Neural progenitor cell (in vitro differentiated cells): Measurements from ENCODE around the gene LRRTM4. TPM values are rescaled to one million over a fixed set of nuclear protein-coding genes. Genes with fewer than 3 reads are reported as not detected.
"Not testable (repeated sequence)": the region's sequence is repeated elsewhere in the genome, so short reads cannot be mapped to it uniquely, and the experiment has no call there.

Source experiments
- DNase-seq: peaks from one replicate; pipeline ENCODE4 v3.0.0-alpha.2; 2016; ENCODE audit warnings: low spot score
- H2AFZ ChIP-seq: fragments of 200-600 bp; sonication (generic); replicated peaks from 2 replicates; pipeline ENCODE4 v1.6.1; 2016; ENCODE audit warnings: antibody characterized with exemption
- H3F3A ChIP-seq: fragments of 200-600 bp; sonication (generic); 2 replicates; pipeline ENCODE4 v1.6.1; 2016; ENCODE audit warnings: antibody characterized with exemption, low read depth
- H3K27ac ChIP-seq: fragments of 200-600 bp; sonication (generic); 2 replicates; pipeline ENCODE4 v1.5.1; 2016; ENCODE audit warnings: mild to moderate bottlenecking
- H3K27me3 ChIP-seq: fragments of 200-600 bp; sonication (generic); 2 replicates; pipeline ENCODE4 v1.6.1; 2016; ENCODE audit warnings: mild to moderate bottlenecking, moderate library complexity
- H3K36me3 ChIP-seq: fragments of 200-600 bp; sonication (generic); 2 replicates; pipeline ENCODE4 v1.5.1; 2016
- H3K4me1 ChIP-seq: fragments of 200-600 bp; sonication (generic); 2 replicates; pipeline ENCODE4 v1.6.1; 2016; ENCODE audit warnings: mixed run types
- H3K4me2 ChIP-seq: fragments of 200-600 bp; sonication (generic); 2 replicates; pipeline ENCODE4 v1.6.1; 2016
- H3K4me3 ChIP-seq: fragments of 200-600 bp; sonication (generic); 2 replicates; pipeline ENCODE4 v1.5.1; 2016
- H3K79me2 ChIP-seq: fragments of 200-600 bp; sonication (generic); 2 replicates; pipeline ENCODE4 v1.6.1; 2016; ENCODE audit warnings: low read depth
- H3K9ac ChIP-seq: fragments of 200-600 bp; sonication (generic); 2 replicates; pipeline ENCODE4 v1.6.1; 2016
- H3K9me3 ChIP-seq: fragments of 200-600 bp; sonication (generic); 2 replicates; pipeline ENCODE4 v1.5.1; 2016; ENCODE audit warnings: low read depth
- H4K20me1 ChIP-seq: fragments of 200-600 bp; sonication (generic); 2 replicates; pipeline ENCODE4 v1.6.1; 2016; ENCODE audit warnings: low read depth
- H3K27ac Mint-ChIP-seq: 3 replicates; pipeline ENCODE4 v1.8.0; 2021; ENCODE audit warnings: mixed read lengths
- H3K27me3 Mint-ChIP-seq: 2 replicates; pipeline ENCODE4 v1.8.0; 2022; ENCODE audit warnings: low read depth, mild to moderate bottlenecking, inconsistent platforms, moderate library complexity, mixed read lengths; ENCODE audit not compliant: insufficient read depth
- H3K36me3 Mint-ChIP-seq: 3 replicates; pipeline ENCODE4 v1.8.0; 2021; ENCODE audit warnings: mixed read lengths
- H3K4me1 Mint-ChIP-seq: 3 replicates; pipeline ENCODE4 v1.8.0; 2021; ENCODE audit warnings: mixed read lengths
- H3K4me3 Mint-ChIP-seq: 3 replicates; pipeline ENCODE4 v1.8.0; 2021; ENCODE audit warnings: mild to moderate bottlenecking, moderate library complexity, mixed read lengths
- H3K9me3 Mint-ChIP-seq: 3 replicates; pipeline ENCODE4 v1.8.0; 2020; ENCODE audit warnings: mixed read lengths
- EZH2 ChIP-seq: fragments of 200-600 bp; sonication (generic); IDR thresholded peaks from 2 replicates; pipeline ENCODE4 v1.6.1; 2017; ENCODE audit warnings: antibody characterized with exemption, mild to moderate bottlenecking, moderate library complexity
- EZH2phosphoT487 ChIP-seq: fragments of 200-600 bp; sonication (generic); IDR thresholded peaks from 2 replicates; pipeline ENCODE4 v1.6.1; 2017; ENCODE audit warnings: antibody characterized with exemption
- total RNA-seq: library from RNA; depleted of rRNA; stranded (reverse); fragments of >200 nt; gene quantifications from 2 replicates; pipeline ENCODE4 v1.2.3, GENCODE V29; 2015; ENCODE audit warnings: low replicate concordance
- TF ChIP-seq, protein P1 (sequence below): fragments of 200-600 bp; sonication (generic); IDR thresholded peaks from 2 replicates; pipeline ENCODE4 v1.5.1; 2017; ENCODE audit warnings: antibody characterized with exemption, mild to moderate bottlenecking

LRRTM4 gene
- total RNA-seq, 1 donor from 2014 or later: 20.4 TPM

DNA sequence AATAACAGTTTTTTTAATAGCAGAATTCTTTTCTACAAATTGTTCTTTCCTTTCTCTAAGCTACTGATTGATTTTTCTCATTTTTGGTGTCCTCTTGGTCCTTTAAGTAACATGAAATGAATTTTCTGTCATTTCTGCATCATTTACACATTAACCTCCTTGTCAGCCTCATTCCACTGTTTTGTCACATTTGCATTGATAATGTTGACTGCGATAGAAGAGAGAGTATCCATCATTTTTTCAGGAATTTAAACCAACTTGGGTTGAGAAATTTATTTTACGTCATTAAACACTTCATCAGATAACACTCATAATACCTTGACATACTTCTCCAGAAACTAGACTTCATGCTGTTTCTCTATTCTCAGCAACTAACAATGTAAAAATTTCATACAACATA lies 422.2 kb downstream of the LRRTM4 start:
- H3F3A ChIP-seq: no peaks in the 10 kb centered on the region
- no peaks in the 10 kb centered on the region for H3K9me3 ChIP-seq
- H3K4me3 ChIP-seq: no peak overlapping the region
- Mint-ChIP-seq H3K4me3 (no peak overlapping the region), H3K27ac (no peak overlapping the region), H3K27me3 (peaks cover 3% of the 10 kb centered on the region), H3K4me1 (peaks cover 11% of the 10 kb centered on the region), H3K9me3 (no peaks in the 10 kb centered on the region), H3K36me3 (peaks cover 1% of the 10 kb centered on the region)
- no peak overlapping the region for H2AFZ ChIP-seq
- TF ChIP-seq EZH2phosphoT487 (no peak), EZH2 (no peak)
- TF ChIP-seq, protein P1, sequence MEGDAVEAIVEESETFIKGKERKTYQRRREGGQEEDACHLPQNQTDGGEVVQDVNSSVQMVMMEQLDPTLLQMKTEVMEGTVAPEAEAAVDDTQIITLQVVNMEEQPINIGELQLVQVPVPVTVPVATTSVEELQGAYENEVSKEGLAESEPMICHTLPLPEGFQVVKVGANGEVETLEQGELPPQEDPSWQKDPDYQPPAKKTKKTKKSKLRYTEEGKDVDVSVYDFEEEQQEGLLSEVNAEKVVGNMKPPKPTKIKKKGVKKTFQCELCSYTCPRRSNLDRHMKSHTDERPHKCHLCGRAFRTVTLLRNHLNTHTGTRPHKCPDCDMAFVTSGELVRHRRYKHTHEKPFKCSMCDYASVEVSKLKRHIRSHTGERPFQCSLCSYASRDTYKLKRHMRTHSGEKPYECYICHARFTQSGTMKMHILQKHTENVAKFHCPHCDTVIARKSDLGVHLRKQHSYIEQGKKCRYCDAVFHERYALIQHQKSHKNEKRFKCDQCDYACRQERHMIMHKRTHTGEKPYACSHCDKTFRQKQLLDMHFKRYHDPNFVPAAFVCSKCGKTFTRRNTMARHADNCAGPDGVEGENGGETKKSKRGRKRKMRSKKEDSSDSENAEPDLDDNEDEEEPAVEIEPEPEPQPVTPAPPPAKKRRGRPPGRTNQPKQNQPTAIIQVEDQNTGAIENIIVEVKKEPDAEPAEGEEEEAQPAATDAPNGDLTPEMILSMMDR: no peak
- no peak for DNase-seq
- no peaks in the 10 kb centered on the region for H4K20me1 ChIP-seq
- no peaks in the 10 kb centered on the region for H3K4me1 ChIP-seq
- H3K4me2 ChIP-seq: no peak overlapping the region
- no peak overlapping the region for H3K27ac ChIP-seq
- H3K9ac ChIP-seq: no peak overlapping the region
- H3K79me2 ChIP-seq: no peaks in the 10 kb centered on the region
- H3K36me3 ChIP-seq: no peaks in the 10 kb centered on the region
- no peaks in the 10 kb centered on the region for H3K27me3 ChIP-seq

DNA sequence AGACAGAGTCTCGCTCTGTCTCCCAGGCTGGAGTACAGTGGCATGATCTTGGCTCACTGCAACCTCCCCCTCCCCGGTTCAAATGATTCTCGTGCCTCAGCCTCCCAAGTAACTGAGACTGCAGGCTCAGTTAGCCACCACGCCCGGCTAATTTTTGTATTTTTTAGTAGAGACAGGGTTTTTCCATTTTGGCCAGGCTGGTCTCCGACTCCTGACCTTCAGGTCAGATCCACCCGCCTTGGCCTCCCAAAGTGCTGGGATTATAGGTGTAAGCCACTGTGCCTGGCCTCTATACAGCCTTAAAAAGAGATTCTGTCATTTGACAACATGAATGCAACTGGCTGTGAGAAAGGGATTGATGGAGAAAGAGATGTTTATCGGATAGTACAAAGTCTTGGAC lies 426.7 kb downstream of the LRRTM4 start:
- H3K79me2 ChIP-seq, H3K27ac ChIP-seq, H3K4me1 Mint-ChIP-seq, H3K9me3 ChIP-seq, H3K36me3 ChIP-seq, H4K20me1 ChIP-seq, H3K9me3 Mint-ChIP-seq, H3K4me3 Mint-ChIP-seq, H3K4me2 ChIP-seq, DNase-seq, H3K4me1 ChIP-seq, H3K9ac ChIP-seq, H3K36me3 Mint-ChIP-seq, H3K27me3 ChIP-seq, H3K4me3 ChIP-seq, H3K27ac Mint-ChIP-seq, H3K27me3 Mint-ChIP-seq, H3F3A ChIP-seq, H2AFZ ChIP-seq: not testable (repeated sequence)

DNA sequence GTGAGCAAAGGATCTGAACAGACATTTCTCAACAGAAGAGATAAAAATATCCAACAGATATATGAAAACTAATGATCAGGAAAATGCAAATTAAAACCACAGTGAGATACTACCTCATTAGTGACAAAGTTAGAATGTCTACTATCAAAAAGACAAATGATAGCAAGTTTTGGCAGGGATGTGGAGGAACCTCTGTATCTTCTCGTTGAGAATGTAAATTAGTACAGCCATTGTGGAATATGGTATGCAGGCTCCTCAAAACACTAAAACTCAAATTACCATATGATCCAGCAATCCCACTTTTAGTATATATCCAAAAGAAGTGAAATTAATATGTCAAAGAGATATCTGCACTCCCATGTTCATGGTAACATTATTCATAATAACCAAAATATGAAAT lies 427.1 kb downstream of the LRRTM4 start:
- Histone ChIP-seq H3K4me3 (no peak overlapping the region), H3K79me2 (no peaks in the 10 kb centered on the region)

DNA sequence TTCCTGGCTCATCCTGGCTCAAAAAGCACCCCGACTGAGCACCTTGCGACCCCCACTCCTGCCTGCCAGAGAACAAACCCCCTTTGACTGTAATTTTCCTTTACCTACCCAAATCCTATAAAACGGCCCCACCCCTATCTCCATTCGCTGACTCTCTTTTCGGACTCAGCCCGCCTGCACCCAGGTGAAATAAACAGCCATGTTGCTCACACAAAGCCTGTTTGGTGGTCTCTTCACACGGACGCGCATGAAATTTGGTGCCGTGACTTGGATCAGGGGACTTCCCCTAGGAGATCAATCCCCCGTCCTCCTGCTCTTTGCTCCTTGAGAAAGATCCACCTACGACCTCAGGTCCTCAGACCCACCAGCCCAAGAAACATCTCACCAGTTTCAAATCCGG lies 433.8 kb downstream of the LRRTM4 start:
- not testable (repeated sequence) for H3K36me3 Mint-ChIP-seq, H3K9me3 Mint-ChIP-seq, H2AFZ ChIP-seq, H3F3A ChIP-seq, H3K4me3 Mint-ChIP-seq, H3K4me1 ChIP-seq, H3K27ac Mint-ChIP-seq, H4K20me1 ChIP-seq, DNase-seq, H3K9ac ChIP-seq, H3K27me3 Mint-ChIP-seq, H3K9me3 ChIP-seq, H3K27ac ChIP-seq, H3K36me3 ChIP-seq, H3K79me2 ChIP-seq
- H3K4me1 Mint-ChIP-seq: peaks cover 14% of the 10 kb centered on the region
- peak; percentile 31 for TF ChIP-seq EZH2
- Histone ChIP-seq H3K4me2 (peak overlapping the region; percentile 69), H3K4me3 (peak overlapping the region; percentile 35), H3K27me3 (peaks cover 38% of the 10 kb centered on the region)

More for the DNA sequence above, 427.1 kb downstream of the LRRTM4 start:
- Histone ChIP-seq H3K9ac (no peak overlapping the region), H3F3A (no peaks in the 10 kb centered on the region), H3K9me3 (no peaks in the 10 kb centered on the region), H3K27ac (no peak overlapping the region), H2AFZ (no peak overlapping the region), H3K27me3 (peaks cover 9% of the 10 kb centered on the region), H4K20me1 (no peaks in the 10 kb centered on the region), H3K4me2 (no peak overlapping the region), H3K36me3 (no peaks in the 10 kb centered on the region), H3K4me1 (peaks cover 3% of the 10 kb centered on the region)
- Mint-ChIP-seq H3K27ac (no peak overlapping the region), H3K9me3 (peaks cover 8% of the 10 kb centered on the region), H3K27me3 (no peaks in the 10 kb centered on the region), H3K36me3 (peaks cover 3% of the 10 kb centered on the region), H3K4me3 (no peak overlapping the region), H3K4me1 (peaks cover 3% of the 10 kb centered on the region)
- DNase-seq: no peak
- TF ChIP-seq EZH2phosphoT487 (no peak), EZH2 (no peak)
- TF ChIP-seq, protein P1: no peak
